MV-4-11 (cell line): ENCODE results near the gene OR51I2.

Experiments used
- DNase-seq: peaks from one replicate; lab custom pipeline; 2025; lab: John Stamatoyannopoulos, UW

OR51I2 gene, protein sequence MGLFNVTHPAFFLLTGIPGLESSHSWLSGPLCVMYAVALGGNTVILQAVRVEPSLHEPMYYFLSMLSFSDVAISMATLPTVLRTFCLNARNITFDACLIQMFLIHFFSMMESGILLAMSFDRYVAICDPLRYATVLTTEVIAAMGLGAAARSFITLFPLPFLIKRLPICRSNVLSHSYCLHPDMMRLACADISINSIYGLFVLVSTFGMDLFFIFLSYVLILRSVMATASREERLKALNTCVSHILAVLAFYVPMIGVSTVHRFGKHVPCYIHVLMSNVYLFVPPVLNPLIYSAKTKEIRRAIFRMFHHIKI

DNA sequence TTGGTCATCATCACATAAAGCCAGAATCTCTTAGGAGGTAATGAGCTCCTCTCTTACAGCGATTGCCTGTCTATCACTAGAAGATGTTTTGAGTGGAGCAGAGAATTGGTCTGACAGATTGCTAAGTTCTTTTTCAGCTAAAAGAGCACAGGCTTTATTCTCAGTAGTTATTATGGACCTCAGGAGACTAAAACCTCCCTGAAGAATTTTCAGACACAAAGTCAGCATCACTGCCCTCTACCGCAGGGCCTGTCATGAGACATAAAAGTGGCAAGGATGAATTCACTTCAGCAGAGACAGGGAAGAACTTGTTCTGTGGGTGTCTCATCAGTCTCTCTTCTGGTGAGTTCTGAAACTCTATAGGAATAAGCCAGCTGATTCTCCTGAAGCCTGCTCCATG is at the start of gene OR51I2:
Gene OR51I2, plus strand, starts transcription at position 301 of the 400 bp plus-strand sequence. CDS start 4,166 bp downstream, outside the sequence.
- no peak for DNase-seq

DNA sequence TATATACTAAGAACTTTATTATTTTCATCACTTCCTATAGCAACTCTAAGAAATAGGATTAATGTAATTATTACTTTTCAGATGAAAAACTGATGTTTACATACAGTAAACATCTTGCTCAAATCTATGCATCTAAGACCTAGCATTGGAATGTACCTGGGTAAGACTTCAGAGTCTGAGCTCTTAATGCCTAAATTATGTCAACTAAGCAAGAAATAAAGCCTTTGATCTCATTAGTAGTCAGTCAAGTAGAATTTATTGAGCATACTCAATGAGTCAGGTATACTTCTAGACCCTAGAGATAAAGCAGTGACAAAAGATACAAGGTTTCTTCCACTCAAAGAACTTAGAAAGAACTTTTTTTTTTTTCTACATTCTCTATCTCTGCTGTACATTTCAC is 44.0 kb upstream of the OR51I2 start:
- no peak for DNase-seq

DNA sequence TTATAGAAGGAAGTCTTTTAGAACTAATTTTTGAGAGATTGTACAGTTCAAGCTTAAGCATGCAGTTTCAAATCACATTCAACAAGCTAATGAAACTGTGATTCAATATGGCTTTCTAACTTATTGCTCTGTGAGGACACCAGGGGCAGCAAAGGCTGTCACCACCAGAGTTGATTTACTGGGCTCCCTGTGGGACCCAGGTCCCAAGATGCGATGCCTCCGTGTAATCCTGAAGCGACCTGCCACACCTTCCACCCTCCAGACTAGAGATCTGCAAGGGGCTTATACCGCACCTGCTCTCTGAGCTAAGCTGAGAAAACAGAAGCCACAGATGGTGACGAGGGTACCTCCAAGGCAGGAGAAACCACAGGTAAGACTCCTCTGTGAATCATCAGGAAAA is 28.1 kb upstream of the OR51I2 start:
- DNase-seq: no peak

DNA sequence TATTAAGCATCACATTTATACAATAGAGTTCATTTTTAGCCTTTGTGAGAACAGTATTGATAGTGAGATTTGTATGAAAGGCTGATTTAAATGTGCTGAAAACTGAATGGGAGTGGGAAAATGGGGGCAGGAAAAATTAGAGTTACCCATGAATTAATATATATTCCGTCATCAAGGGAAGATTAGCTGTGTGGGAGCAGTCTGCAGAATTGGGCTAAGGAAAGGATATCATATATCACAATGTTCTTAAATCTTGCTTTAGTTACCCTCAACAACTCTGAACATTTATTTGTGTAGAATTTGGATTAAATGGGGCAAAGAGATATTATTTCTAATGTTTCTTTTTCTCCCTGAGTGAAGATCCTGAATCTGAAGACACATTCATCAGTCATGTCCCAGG is 27.3 kb upstream of the OR51I2 start, which contains the start of gene OR51Q1:
Gene OR51Q1, plus strand, starts transcription at position 301 of the 400 bp plus-strand sequence. Its CDS starts 90 bp downstream, at position 391.
- DNase-seq: no peak

DNA sequence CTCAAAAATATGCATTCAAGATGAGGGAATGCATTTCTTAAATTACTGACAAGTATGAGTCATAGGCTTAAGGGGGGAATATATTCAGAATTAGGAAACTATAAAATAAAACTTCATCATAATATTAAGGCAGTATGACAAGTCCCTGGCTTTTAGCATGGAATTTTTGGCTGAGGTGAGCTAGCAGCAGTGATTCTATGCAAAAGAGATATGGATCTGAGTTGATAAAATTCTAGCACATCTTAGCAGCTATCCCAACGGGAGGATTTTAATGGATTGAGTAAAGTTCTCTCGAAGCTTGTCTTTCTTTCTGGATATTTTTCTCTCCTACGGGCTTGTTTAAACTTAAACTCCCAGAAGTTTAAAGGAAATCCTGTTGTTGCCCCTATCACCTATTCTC is 26.0 kb upstream of the OR51I2 start:
- DNase-seq: no peak

DNA sequence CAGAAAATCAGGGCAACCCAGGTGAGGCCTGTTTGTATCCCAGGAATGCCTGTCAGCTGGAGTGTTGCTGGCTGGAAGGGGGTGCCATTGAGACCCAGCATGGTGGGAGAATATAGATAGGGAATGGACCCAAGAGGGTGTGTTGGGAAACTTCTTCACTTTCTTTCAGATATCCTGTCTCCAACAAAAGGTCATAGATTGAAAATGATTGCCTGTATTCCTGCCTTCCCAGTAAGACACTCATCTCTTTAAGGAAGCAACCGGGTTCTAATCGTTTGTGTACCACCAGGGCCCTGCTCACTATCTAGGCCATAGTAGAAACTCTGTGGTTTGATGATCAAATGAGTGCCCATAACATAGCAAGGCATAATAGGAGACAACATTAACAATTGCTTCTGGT is 7.7 kb upstream of the OR51I2 start, which contains the start of gene OR51I1:
Gene OR51I1, minus strand, starts transcription at position 101 of the 400 bp plus-strand sequence. Its CDS starts 0 bp downstream, at position 101.
- DNase-seq: no peak

DNA sequence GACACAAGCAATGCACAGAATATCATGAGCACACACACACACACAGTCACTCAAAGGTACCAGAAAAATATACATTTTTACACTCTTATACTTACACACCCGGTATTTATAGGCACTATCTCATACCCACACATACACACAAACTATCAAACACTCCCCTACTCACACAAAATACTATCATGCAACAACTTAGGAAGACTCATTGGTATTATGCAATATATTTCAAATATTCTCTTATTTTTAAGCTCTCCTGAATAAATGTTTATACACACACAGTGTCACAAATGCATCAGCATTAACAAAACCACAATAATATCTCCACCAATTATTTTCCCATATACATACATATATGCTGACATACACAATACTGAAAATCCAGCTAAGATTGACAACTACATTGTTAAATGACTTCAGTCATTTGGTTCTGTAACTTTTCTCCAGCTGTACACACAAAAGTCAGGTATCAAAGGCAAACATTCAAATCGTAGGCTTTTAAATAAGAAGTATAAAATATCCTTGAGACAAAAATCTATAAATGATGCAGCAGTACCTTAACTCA is 5.2 kb upstream of the OR51I2 start:
- no peak for DNase-seq

DNA sequence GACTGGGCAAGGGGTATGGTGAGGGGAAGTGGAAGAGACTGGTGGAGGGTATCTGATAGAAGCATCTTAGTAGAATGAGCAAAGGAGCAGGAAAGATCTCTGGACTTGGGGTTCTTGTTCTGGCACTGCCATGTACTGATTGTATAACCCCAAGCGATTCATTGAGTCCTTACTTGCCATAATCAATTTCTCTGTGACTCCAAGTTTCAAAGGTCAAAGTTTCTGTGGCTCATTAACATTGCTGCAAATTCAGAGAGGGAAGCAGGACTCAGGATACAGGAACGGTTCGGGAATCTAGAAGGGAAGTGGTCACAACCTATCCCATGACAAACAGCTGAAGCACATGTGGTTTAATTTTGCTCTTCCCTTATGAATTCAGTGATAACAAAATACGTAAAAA is 309 bp downstream of the OR51I2 start:
- no peak for DNase-seq

DNA sequence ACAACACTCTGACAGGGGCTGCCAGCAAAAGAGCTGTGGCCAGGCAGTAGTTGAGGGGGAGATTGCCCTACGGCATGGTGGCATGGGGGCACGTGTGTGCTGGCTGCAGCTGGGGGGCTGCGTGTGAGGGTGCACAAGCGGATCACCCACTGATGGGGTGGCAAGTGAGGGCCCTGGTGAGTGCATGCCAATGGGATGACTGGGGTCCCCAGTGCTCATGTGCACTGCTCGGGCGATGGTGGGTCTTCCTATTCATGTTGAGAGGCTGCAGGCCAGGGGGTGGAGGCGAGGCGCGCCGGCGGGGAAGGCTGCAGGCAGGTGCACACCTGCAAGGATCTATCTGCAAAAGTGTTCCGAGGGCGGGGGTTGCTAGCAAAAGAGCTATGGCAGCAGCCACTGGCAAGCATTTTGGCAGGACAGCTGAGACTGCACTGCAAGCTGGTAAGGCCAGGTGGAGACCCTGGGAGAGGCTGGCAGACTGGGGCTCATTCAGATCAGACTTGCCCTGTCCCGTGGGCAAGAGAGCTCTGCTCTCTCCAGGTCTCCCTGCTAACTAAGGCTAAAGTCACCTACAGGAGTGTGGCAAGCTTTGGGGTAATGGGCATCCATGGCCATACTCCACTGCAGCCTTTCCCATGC is 12.0 kb downstream of the OR51I2 start:
- DNase-seq: no peak

DNA sequence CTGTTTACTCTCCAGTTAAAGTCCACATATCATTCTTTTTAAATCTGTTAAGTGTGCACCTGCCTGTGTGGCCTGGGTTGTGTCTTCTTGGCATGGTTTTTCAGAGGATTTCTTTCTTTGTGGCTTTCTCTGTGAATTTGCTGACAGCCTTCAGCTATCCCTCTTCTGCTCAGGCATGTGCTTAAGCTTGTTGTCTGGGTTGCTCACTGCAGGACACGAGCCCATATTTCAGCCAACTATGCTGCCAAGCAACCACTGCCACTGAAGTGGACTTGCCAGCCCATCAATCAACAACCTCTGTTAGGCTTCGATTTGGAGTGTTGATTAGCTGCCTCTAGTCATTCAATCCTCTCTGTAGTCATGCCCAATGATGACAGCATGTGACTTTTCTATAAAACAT is 18.4 kb downstream of the OR51I2 start:
- DNase-seq: no peak

DNA sequence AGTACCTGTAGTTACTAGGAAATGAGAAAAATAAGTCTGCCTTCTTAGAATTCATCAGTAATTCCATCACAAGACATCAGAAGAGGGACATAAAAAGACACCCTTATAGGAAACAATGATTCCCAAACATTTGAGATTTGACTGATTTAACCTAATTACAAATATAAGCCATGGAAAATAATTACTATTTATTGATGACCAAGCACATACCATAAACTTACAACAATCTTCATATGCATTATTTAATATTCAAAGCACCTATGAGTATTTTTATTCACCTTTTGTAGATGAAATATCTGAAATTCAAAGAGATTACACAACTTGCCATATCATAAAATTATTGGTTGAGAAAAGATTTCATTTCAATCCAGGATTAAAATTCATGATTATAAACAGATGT is 24.8 kb downstream of the OR51I2 start:
- no peak for DNase-seq

DNA sequence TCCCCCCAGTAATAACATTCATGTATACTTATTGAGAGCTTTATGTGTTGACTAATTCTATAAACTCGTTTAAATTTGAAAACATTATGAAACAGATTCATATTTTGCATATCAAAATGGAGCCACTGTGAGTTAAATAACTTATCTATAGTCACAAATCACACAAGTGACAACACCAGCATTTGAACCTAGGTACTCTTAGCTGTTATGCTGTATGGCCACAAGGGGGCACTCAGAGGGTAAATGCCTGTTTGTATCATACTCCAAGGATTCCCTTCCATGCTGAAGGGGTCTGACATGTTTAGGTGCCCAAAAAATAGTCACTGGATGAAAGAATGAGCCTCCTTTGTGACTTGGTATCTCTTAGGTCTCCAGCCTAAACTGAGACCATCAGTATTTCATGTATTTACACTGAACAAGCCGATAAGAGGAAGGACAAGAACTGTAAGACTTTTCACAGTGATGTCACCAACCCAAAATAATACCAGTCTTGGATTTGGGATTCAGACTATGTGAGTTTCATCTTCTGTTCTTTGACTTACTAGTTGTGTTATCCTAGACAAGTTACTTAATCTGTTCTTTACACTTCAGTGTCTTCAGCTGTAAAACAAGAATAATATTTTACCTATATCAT is 27.2 kb downstream of the OR51I2 start:
- DNase-seq: peak; percentile 29

DNA sequence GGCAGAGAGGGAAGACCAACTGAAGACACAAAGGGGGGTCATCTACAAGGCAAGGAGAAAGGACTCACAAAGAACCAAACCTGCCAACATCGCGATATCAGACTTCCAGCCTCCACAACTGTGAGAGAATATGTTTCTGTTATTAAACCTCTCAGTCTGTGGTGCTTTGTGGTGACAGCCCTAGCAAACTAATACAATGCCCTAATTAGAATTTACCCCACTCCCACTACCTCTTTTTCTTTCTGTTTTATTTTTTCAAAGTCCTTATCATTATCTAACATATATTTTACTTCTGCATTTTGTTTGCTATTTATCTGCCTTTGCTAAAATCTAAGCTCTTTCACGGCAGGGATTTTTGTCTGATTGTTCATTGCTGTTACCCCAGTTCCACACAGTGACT is 36.9 kb downstream of the OR51I2 start:
- DNase-seq: no peak

DNA sequence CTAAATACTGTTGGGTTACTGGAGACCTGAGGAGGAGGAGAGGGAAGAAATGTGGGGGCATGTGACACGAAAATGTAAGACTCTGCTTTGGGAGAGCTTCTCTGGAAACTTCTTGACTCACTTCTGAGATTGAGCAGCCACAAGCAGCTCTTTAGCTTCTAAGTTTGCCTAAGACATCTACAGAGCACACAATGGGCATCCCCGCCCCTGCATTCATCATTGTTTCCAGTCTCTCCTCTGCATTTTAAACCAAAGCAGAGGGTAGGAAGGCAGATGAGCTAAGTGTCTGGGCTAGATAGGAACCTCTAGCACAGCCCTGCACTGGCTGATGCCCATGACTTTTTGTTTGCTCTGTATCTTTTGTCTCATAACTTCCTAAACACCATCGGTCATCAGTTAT is 37.3 kb downstream of the OR51I2 start:
- DNase-seq: no peak

DNA sequence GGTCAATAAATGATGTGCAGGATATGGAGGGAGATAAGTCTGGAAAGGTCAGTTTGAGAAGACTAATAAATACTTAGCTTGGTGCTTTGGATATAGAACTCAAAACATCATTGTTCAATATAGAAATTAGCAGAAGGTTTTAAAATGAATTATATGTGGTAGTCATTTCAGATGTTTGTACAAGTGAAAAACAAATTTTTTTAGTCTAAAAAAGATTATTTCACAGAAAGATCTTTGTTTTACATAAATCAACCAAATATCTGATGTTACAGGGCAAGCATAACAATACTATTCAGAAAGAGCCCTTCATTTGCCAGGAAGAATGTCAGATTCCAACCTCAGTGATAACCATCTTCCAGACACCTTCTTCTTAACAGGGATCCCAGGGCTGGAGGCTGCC is 39.3 kb downstream of the OR51I2 start, which contains the start of gene OR52D1:
Gene OR52D1, plus strand, starts transcription at position 301 of the 400 bp plus-strand sequence. Its CDS starts 22 bp downstream, at position 323.
- DNase-seq: no peak

DNA sequence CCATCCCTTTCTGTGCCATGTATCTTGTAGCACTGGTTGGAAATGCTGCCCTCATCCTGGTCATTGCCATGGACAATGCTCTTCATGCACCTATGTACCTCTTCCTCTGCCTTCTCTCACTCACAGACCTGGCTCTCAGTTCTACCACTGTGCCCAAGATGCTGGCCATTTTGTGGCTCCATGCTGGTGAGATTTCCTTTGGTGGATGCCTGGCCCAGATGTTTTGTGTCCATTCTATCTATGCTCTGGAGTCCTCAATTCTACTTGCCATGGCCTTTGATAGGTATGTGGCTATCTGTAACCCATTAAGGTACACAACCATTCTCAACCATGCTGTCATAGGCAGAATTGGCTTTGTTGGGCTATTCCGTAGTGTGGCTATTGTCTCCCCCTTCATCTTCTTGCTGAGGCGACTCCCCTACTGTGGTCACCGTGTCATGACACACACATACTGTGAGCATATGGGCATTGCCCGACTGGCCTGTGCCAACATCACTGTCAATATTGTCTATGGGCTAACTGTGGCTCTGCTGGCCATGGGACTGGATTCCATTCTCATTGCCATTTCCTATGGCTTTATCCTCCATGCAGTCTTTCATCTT is 39.8 kb downstream of the OR51I2 start:
- no peak for DNase-seq

DNA sequence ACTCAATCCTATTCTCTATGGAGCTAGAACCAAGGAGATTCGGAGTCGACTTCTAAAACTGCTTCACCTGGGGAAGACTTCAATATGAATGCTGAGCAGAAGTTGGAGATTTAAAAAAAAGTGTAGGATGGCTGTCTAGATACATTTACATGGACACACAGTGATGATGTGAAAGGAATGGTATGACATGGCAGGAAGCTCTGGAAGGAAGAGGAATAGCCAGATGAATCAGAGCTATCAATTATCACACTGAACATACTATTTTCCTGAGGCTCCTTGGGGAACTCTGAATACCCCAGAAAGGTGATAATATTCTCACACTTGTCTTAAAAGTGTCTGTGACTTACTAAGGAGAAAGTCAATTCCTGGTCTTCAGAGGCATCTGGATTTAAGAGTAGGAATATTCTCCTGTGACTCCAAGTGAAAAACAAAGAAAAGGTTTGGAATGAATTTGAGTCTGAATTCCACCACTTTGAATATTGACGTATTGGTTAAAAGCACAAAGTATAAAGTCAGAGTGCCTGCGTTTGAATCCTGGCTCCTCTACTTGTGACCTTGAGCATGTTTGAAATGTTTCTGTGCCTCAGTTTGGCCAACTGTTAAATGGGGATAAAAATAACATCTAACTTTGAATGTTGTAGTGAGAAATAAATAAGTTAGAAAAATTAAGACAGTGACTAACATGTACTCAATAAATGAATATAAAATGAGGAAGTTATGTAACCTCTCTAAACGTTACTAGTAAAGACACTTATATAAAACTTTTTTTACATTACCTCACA is 40.6 kb downstream of the OR51I2 start:
- DNase-seq: no peak

DNA sequence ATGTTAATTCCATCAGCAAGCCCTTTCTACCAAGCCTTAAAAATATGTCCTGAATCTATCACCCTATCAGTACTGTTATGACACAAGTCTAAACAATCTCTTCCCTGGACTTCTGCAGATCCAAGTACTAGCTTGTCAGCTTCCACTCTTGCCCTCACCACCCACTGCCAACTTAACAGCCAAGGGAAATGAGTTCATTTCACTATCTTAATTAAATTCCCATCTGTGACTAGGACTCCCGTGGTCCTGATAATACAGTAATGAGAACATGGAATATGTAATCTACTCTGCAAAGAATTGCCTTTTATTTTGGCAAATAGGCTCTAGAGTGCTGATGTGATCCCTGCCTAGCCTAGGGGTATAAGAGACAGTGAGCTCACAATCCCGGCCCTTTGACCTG is 50.5 kb downstream of the OR51I2 start:
- no peak for DNase-seq

DNA sequence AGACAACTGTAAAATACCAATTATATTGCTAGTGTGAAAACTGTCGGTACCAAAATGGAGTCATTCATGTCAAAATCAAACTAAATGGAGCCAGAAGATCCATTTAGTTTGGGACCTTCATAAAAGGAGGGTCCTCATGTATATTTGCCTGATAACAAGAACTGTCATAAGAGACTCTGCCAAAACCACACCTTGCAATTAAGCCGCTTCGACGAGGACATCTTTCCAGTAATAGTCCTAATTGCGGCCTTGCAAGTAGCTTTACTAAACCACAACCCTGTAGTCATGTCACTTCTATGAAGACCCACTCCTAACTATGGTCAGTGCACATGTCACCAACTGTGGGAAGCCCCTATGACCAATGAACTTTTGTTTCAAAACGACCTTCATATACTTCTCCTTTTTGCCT is 51.3 kb downstream of the OR51I2 start:
- DNase-seq: peak; percentile 22

DNA sequence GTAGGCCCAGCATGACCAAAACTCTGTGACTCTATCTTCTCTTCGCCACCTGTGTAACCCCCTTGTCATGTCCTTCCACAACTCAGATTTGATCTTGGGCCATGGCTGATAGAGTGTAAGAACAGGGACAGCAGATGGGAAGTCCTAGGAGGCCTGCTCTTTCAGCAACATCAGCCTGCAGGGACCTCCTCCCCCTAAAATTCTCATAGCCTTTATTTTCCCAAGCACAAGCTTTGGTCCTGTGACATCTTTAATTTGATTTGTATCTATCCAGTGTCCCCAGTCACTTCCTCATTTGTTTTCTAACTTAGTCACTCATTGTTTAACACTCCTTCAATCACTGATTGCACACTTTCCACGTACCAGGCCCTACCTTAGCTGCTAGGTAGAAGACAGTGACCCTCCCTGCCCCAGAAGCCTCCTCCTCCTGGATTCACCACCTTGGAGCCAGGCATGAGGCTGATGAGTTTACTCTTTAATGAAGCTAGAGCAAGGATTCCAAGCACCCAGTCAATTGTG is 55.3 kb downstream of the OR51I2 start:
- DNase-seq: no peak
